Measurements from ENCODE around the gene STBD1.

STBD1 gene

GRCh38 chr4:76313547-76313946 is 7.0 kb downstream of the STBD1 start:
- no peak overlapping the region for H3K4me3 ChIP-seq (replicated peaks; ENCODE audit: insufficient read depth, low read length)
- no peak for TF ChIP-seq SPI1 (IDR thresholded peaks at IDR 0.05; ENCODE audit: borderline replicate concordance, low read depth)
- TF ChIP-seq POLR2AphosphoS5 (IDR thresholded peaks at IDR 0.05; ENCODE audit: low read depth): no peak
- no peak for TF ChIP-seq REST (IDR thresholded peaks at IDR 0.05; ENCODE audit: insufficient replicate concordance, low read depth)
- TF ChIP-seq CTCF (IDR thresholded peaks at IDR 0.05; ENCODE audit: insufficient read depth, low read length): no peak
- no peak for TF ChIP-seq GABPA (IDR thresholded peaks at IDR 0.05; ENCODE audit: low read depth)
- H3K27ac ChIP-seq (replicated peaks): no peak overlapping the region
- H3K27me3 ChIP-seq (ENCODE audit: insufficient read depth, poor library complexity, severe bottlenecking): no peaks in the 10 kb centered on the region
- DNase-seq (ENCODE audit: low read depth in 1 of 2, low spot score in 1 of 2): no peak

- TF ChIP-seq SPI1 (IDR thresholded peaks at IDR 0.05; ENCODE audit: borderline replicate concordance, low read depth): no peak
- TF ChIP-seq POLR2AphosphoS5 (IDR thresholded peaks at IDR 0.05; ENCODE audit: low read depth): no peak
- no peak for TF ChIP-seq CTCF (IDR thresholded peaks at IDR 0.05; ENCODE audit: insufficient read depth, low read length)
- TF ChIP-seq REST (IDR thresholded peaks at IDR 0.05; ENCODE audit: insufficient replicate concordance, low read depth): no peak
- no peak for TF ChIP-seq GABPA (IDR thresholded peaks at IDR 0.05; ENCODE audit: low read depth)
- no peak for DNase-seq (ENCODE audit: low read depth in 1 of 2, low spot score in 1 of 2)
Observed at GRCh38 chr4:76315267-76315918, 8.9 kb downstream of the STBD1 start.

GRCh38 chr4:76316131-76316530 is 9.6 kb downstream of the STBD1 start:
- H3K4me3 ChIP-seq (replicated peaks; ENCODE audit: insufficient read depth, low read length): no peak overlapping the region
- DNase-seq (ENCODE audit: low read depth in 1 of 2, low spot score in 1 of 2): no peak
- no peaks in the 10 kb centered on the region for H3K27me3 ChIP-seq (ENCODE audit: insufficient read depth, poor library complexity, severe bottlenecking)
- no peak overlapping the region for H3K27ac ChIP-seq (replicated peaks)
- TF ChIP-seq SPI1 (IDR thresholded peaks at IDR 0.05; ENCODE audit: borderline replicate concordance, low read depth) (no peak), POLR2AphosphoS5 (IDR thresholded peaks at IDR 0.05; ENCODE audit: low read depth) (no peak), GABPA (IDR thresholded peaks at IDR 0.05; ENCODE audit: low read depth) (no peak), REST (IDR thresholded peaks at IDR 0.05; ENCODE audit: insufficient replicate concordance, low read depth) (no peak), CTCF (IDR thresholded peaks at IDR 0.05; ENCODE audit: insufficient read depth, low read length) (no peak)

More at GRCh38 chr4:76315267-76315918, 8.9 kb downstream of the STBD1 start:
- Histone ChIP-seq H3K27me3 (ENCODE audit: insufficient read depth, poor library complexity, severe bottlenecking) (no peaks in the 10 kb centered on the region), H3K4me3 (replicated peaks; ENCODE audit: insufficient read depth, low read length) (no peak overlapping the region), H3K27ac (replicated peaks) (no peak overlapping the region)
